HCT116 (cell line): ENCODE measurements around the gene ARL9. TPM values are rescaled to one million over a fixed set of nuclear protein-coding genes. Genes with fewer than 3 reads are reported as not detected.
A peak's percentile ranks its signal among the peaks of the same experiment; 100 is the strongest.

Experiments used
- ATAC-seq: fragments of 200-7000 bp; cut with Tn5 transposase; 2 replicates; pipeline ENCODE4 v1.9.1; 2020; ENCODE audit warnings: mild to moderate bottlenecking, moderate library complexity
- Bru-seq: library from RNA; stranded (reverse); fragments of 400-500 nt; gene quantifications from one replicate; lab custom pipeline; 2021; lab: Mats Ljungman, UMichigan
- BruChase-seq, 2 experiments: library from RNA; stranded (reverse); fragments of 400-500 nt; gene quantifications; one replicate each; lab custom pipeline; 2021; lab: Mats Ljungman, UMichigan
- BruUV-seq: library from RNA; stranded (reverse); fragments of 400-500 nt; replicated peaks from 2 replicates; lab custom pipeline; 2021; lab: Mats Ljungman, UMichigan
- CTCF ChIA-PET: fragments of 300-600 bp; sonication (Branson Sonifier 250); formaldehyde crosslinking; loops from one replicate; lab custom pipeline; 2021; ENCODE audit warnings: antibody characterized with exemption; lab: Charles Lee
- POLR2A ChIA-PET: fragments of 300-600, 350-600 bp; sonication (Branson Sonifier 250); formaldehyde crosslinking; loops from one replicate; lab custom pipeline; 2021; ENCODE audit warnings: antibody characterized with exemption; lab: Charles Lee
- RAD21 ChIA-PET, 2 experiments: fragments of 300-600 bp; sonication (Branson Sonifier 250); formaldehyde crosslinking; loops; one replicate each; lab custom pipeline; 2023; ENCODE audit warnings: low total read pairs in 2 of 2; ENCODE audit not compliant: uncharacterized antibody in 2 of 2, unreplicated experiment in 2 of 2, low non-redundant PET in 1 of 2; lab: Charles Lee
- DNase-seq: peaks from one replicate; pipeline ENCODE4 v3.0.0-alpha.2; 2010; ENCODE audit warnings: low read depth, low spot score
- H2AFZ ChIP-seq: fragments of 200-600 bp; shearing (Covaris generic), sonication (generic); 2 replicates; pipeline ENCODE4 v1.6.1; 2017; ENCODE audit warnings: low read depth, mixed run types, mixed read lengths, antibody characterized with exemption, low read length; ENCODE audit not compliant: poor library complexity, severe bottlenecking
- H3K27ac ChIP-seq: 2 replicates; pipeline ENCODE4 v1.5.1; 2012; ENCODE audit warnings: low read depth, low read length
- H3K27me3 ChIP-seq: fragments of 200-600 bp; sonication (generic); 2 replicates; pipeline ENCODE4 v1.6.1; 2016; ENCODE audit warnings: mixed run types, low read length, mixed read lengths; ENCODE audit not compliant: insufficient read depth
- H3K36me3 ChIP-seq, 2 experiments: fragments of 200-500 bp in 1 of 2; fragments of 200-600 bp in 1 of 2; sonication (Bioruptor generic) in 1 of 2; sonication (generic) in 1 of 2; 2 replicates each; pipeline versions ENCODE4 v1.5.1 to v1.6.1; 2014 to 2016; ENCODE audit warnings: low read length in 2 of 2, inconsistent platforms in 1 of 2, mixed read lengths in 1 of 2, mixed run types in 1 of 2; ENCODE audit not compliant: insufficient read depth in 2 of 2, control insufficient read depth in 1 of 2
- H3K4me1 ChIP-seq, 2 experiments: fragments of 200-600 bp in 1 of 2; sonication (generic) in 1 of 2; 2 replicates each; pipeline versions ENCODE4 v1.5.1 to v1.6.1; 2012 to 2017; ENCODE audit warnings: low read length in 2 of 2, inconsistent platforms in 1 of 2, mild to moderate bottlenecking in 1 of 2, mixed read lengths in 1 of 2, mixed run types in 1 of 2, moderate library complexity in 1 of 2; ENCODE audit not compliant: insufficient read depth in 2 of 2, control insufficient read depth in 1 of 2
- H3K4me2 ChIP-seq: fragments of 200-600 bp; sonication (generic); 2 replicates; pipeline ENCODE4 v1.6.1; 2017; ENCODE audit warnings: mixed run types, low read length, mixed read lengths
- H3K4me3 ChIP-seq, 2 experiments: fragments of 200-600 bp in 1 of 2; sonication (generic) in 1 of 2; replicated peaks in 1 of 2; 2 replicates each; pipeline ENCODE4 v1.5.1; 2011 to 2016; ENCODE audit warnings: low read length in 2 of 2, control low read depth in 1 of 2, low read depth in 1 of 2, mild to moderate bottlenecking in 1 of 2, mixed read lengths in 1 of 2, mixed run types in 1 of 2
- H3K79me2 ChIP-seq: fragments of 200-600 bp; sonication (generic); 2 replicates; pipeline ENCODE4 v1.6.1; 2017; ENCODE audit warnings: mild to moderate bottlenecking, mixed run types, low read length, moderate library complexity, mixed read lengths; ENCODE audit not compliant: insufficient read depth
- H3K9ac ChIP-seq: fragments of 200-600 bp; sonication (generic); 2 replicates; pipeline ENCODE4 v1.6.1; 2016; ENCODE audit warnings: low read length, mixed read lengths
- H3K9me2 ChIP-seq: fragments of 200-600 bp; sonication (generic), shearing (Covaris generic); 2 replicates; pipeline ENCODE4 v1.6.1; 2017; ENCODE audit warnings: mixed run types, mild to moderate bottlenecking, moderate library complexity; ENCODE audit not compliant: insufficient read depth
- H3K9me3 ChIP-seq, 2 experiments: fragments of 200-500 bp in 1 of 2; fragments of 200-600 bp in 1 of 2; sonication (Bioruptor generic) in 1 of 2; sonication (generic) in 1 of 2; 2 replicates each; pipeline ENCODE4 v1.6.1; 2014 to 2017; ENCODE audit warnings: low read length in 2 of 2, mixed read lengths in 2 of 2, inconsistent platforms in 1 of 2, low read depth in 1 of 2, mild to moderate bottlenecking in 1 of 2, mixed run types in 1 of 2, moderate library complexity in 1 of 2; ENCODE audit not compliant: control insufficient read depth in 1 of 2, insufficient read depth in 1 of 2
- H4K20me1 ChIP-seq: fragments of 200-600 bp; sonication (generic), shearing (Covaris generic); 2 replicates; pipeline ENCODE4 v1.6.1; 2017; ENCODE audit warnings: mixed run types, mild to moderate bottlenecking, moderate library complexity; ENCODE audit not compliant: insufficient read depth
- CBX3 ChIP-seq: IDR thresholded peaks from 2 replicates; pipeline ENCODE4 v1.6.1; 2012; ENCODE audit warnings: low read depth
- EZH2 ChIP-seq: fragments of 200-600 bp; sonication (generic); IDR thresholded peaks from 2 replicates; pipeline ENCODE4 v1.6.1; 2017; ENCODE audit warnings: antibody characterized with exemption, mixed run types
- EZH2phosphoT487 ChIP-seq: fragments of 200-600 bp; IDR thresholded peaks from 2 replicates; pipeline ENCODE4 v1.6.1; 2018; ENCODE audit warnings: antibody characterized with exemption, borderline replicate concordance
- FOSL1 ChIP-seq: IDR thresholded peaks from 2 replicates; pipeline ENCODE4 v1.6.1; 2012; ENCODE audit warnings: low read depth
- POLR2A ChIP-seq: IDR thresholded peaks from 2 replicates; pipeline ENCODE4 v1.7.0; 2011; ENCODE audit warnings: borderline replicate concordance; ENCODE audit not compliant: insufficient read depth, insufficient read length; ENCODE audit errors: extremely low read depth
- POLR2AphosphoS5 ChIP-seq: IDR thresholded peaks from 2 replicates; pipeline ENCODE4 v1.6.1; 2011; ENCODE audit warnings: mild to moderate bottlenecking, low read depth, low read length, moderate library complexity
- RAD21 ChIP-seq: IDR thresholded peaks from 2 replicates; pipeline ENCODE4 v1.6.1; 2012; ENCODE audit warnings: low read depth, mild to moderate bottlenecking
- SIN3A ChIP-seq: IDR thresholded peaks from 2 replicates; pipeline ENCODE4 v1.6.1; 2012; ENCODE audit warnings: low read depth
- SP1 ChIP-seq: IDR thresholded peaks from 2 replicates; pipeline ENCODE4 v1.6.1; 2012; ENCODE audit warnings: low read depth
- SRF ChIP-seq: IDR thresholded peaks from 2 replicates; pipeline ENCODE4 v1.6.1; 2012; ENCODE audit warnings: low read depth
- TCF7L2 ChIP-seq: IDR thresholded peaks from 2 replicates; pipeline ENCODE4 v1.7.0; 2011; ENCODE audit warnings: borderline replicate concordance, inconsistent platforms; ENCODE audit not compliant: insufficient read depth, insufficient read length; ENCODE audit errors: extremely low read depth
- YY1 ChIP-seq: IDR thresholded peaks from 2 replicates; pipeline ENCODE4 v1.6.1; 2011; ENCODE audit warnings: low read length, low read depth, moderate library complexity, mild to moderate bottlenecking; ENCODE audit not compliant: insufficient replicate concordance; ENCODE audit errors: extremely low read depth
- intact Hi-C: fragments of 100-400 bp; cut with micrococcal nuclease; formaldehyde crosslinking; loops from 2 replicates; pipeline ENCODE4 v1.10.0; 2022
- long read RNA-seq: library from polyadenylated mRNA; unstranded; transcript quantifications from one replicate; pipeline ENCODE4 v2.0.0, GENCODE V29; 2021; ENCODE audit not compliant: unreplicated experiment
- polyA plus RNA-seq: library from polyadenylated mRNA; unstranded; fragments of >200 nt; gene quantifications from 2 replicates; pipeline ENCODE4 v1.2.1, GENCODE V29; 2012; ENCODE audit warnings: missing spikeins
- total RNA-seq: library from RNA; stranded (reverse); gene quantifications from one replicate; pipeline ENCODE4 v1.2.1, GENCODE V29; 2021; ENCODE audit not compliant: unreplicated experiment
- TF ChIP-seq, protein P1 (sequence below): IDR thresholded peaks from 2 replicates; pipeline ENCODE4 v1.6.1; 2011; ENCODE audit warnings: mild to moderate bottlenecking, low read length, moderate library complexity; ENCODE audit not compliant: insufficient replicate concordance; ENCODE audit errors: extremely low read depth
- TF ChIP-seq, protein P2 (sequence below): IDR thresholded peaks from 2 replicates; pipeline ENCODE4 v1.6.1; 2012
- TF ChIP-seq, protein P3 (sequence below): IDR thresholded peaks from 2 replicates; pipeline ENCODE4 v1.6.1; 2012

Gene ARL9
- total RNA-seq (not detected), Bru-seq, nascent RNA (percentile 32 among the genes with signal in this experiment), BruChase-seq, experiment 1, labeled RNA remaining after a 6-hour chase (percentile 65 among the genes with signal in this experiment), BruChase-seq, experiment 2, labeled RNA remaining after a 2-hour chase (percentile 42 among the genes with signal in this experiment)
- 0.11 TPM in 1 of 2 replicates, not detected in the other for polyA plus RNA-seq
- long read RNA-seq: 0 reads

GRCh38 chr4:56505269-56506130, at the start of gene ARL9:
Gene ARL9 (plus strand): TSS chr4:56505791. CDS start chr4:56505863, 72 bp downstream.
- H3K4me2 ChIP-seq: no peak within 1 kb of the TSS
- H3K9ac ChIP-seq: no peak within 1 kb of the TSS
- no TSS peak for BruUV-seq
- DNase-seq: no peak
- ChIA-PET CTCF (no interaction called here), POLR2A (no interaction called here), RAD21 (no interaction called here)
- no peaks in the 10 kb centered on the region for H3K27me3 ChIP-seq
- no peak within 1 kb of the TSS for H3K4me3 ChIP-seq
- H3K9me2 ChIP-seq: no peaks in the 10 kb centered on the region
- H3K79me2 ChIP-seq: no peaks in the 10 kb centered on the region
- intact Hi-C loops: no loop called here
- no peak for ATAC-seq
- no peaks in the 10 kb centered on the region for H3K9me3 ChIP-seq
- H2AFZ ChIP-seq: no peak within 1 kb of the TSS
- no peak within 1 kb of the TSS for H3K27ac ChIP-seq
- H3K4me1 ChIP-seq: no peaks in the 10 kb centered on the region
- TF ChIP-seq RAD21 (no peak), SIN3A (no peak), POLR2AphosphoS5 (no peak), CBX3 (no peak), EZH2 (no peak), FOSL1 (no peak), YY1 (no peak), SRF (no peak), POLR2A (no peak), SP1 (no peak), EZH2phosphoT487 (no peak), TCF7L2 (no peak)
- TF ChIP-seq, protein P1, sequence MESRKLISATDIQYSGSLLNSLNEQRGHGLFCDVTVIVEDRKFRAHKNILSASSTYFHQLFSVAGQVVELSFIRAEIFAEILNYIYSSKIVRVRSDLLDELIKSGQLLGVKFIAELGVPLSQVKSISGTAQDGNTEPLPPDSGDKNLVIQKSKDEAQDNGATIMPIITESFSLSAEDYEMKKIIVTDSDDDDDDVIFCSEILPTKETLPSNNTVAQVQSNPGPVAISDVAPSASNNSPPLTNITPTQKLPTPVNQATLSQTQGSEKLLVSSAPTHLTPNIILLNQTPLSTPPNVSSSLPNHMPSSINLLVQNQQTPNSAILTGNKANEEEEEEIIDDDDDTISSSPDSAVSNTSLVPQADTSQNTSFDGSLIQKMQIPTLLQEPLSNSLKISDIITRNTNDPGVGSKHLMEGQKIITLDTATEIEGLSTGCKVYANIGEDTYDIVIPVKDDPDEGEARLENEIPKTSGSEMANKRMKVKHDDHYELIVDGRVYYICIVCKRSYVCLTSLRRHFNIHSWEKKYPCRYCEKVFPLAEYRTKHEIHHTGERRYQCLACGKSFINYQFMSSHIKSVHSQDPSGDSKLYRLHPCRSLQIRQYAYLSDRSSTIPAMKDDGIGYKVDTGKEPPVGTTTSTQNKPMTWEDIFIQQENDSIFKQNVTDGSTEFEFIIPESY: no peak
- TF ChIP-seq, protein P2, sequence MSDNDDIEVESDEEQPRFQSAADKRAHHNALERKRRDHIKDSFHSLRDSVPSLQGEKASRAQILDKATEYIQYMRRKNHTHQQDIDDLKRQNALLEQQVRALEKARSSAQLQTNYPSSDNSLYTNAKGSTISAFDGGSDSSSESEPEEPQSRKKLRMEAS: no peak
- TF ChIP-seq, protein P3, sequence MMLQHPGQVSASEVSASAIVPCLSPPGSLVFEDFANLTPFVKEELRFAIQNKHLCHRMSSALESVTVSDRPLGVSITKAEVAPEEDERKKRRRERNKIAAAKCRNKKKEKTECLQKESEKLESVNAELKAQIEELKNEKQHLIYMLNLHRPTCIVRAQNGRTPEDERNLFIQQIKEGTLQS: no peak
- H3K36me3 ChIP-seq: peaks cover 4 to 20% of the 10 kb centered on the region in 2 experiments
- H4K20me1 ChIP-seq: no peaks in the 10 kb centered on the region
